ENCODE measurements around the gene SHC2. TPM values are rescaled to one million over a fixed set of nuclear protein-coding genes. Genes with fewer than 3 reads are reported as not detected.

SHC2 gene
- polyA plus RNA-seq, 1 donor = 48.2 TPM

- Histone ChIP-seq H3K27ac (ENCODE audit: low read length) (no peak overlapping the region), H3K9me3 (ENCODE audit: control insufficient read depth, low read depth, low read length) (peaks cover 2% of the 10 kb centered on the region), H3K4me1 (ENCODE audit: control insufficient read depth, insufficient read depth, low read length) (peaks cover under 1% of the 10 kb centered on the region), H3K4me3 (ENCODE audit: low read length) (no peak overlapping the region), H3K27me3 (ENCODE audit: control insufficient read depth, insufficient read depth, low read length) (peaks cover 15% of the 10 kb centered on the region), H3K36me3 (ENCODE audit: control insufficient read depth, insufficient read depth, low read length) (no peaks in the 10 kb centered on the region)
- 87% methylated on average over 6 of the region's 36 CpGs for WGBS (ENCODE audit: insufficient coverage, low lambda C conversion rate)
- DNase-seq = peak; percentile 66 to 71
These were observed 19.4 kb upstream of the SHC2 start for GRCh38 chr19:480016-480855.

DNA sequence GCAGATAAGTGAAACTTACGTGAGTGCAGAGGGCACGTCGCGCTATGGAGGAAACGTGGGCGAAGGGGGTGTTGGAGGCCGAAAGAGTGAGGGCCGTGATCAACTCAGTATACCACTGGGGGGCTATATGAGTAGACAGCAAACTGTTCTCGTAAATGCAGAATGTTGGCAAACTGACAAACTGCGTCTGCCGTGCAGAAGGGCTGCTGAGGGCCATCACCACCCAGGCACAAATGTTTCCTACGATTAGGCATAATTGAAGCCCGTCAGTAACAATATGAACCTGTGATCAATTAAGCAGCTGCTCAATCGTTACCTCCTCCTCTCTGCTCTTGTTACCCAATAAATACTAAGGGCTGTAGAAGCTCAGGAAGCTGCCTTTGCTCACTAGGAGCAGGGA, 18.1 kb upstream of the SHC2 start:
- peaks cover 5% of the 10 kb centered on the region for H3K27me3 ChIP-seq (ENCODE audit: control insufficient read depth, insufficient read depth, low read length)
- no peak overlapping the region for H3K27ac ChIP-seq (ENCODE audit: low read length)
- H3K9me3 ChIP-seq (ENCODE audit: control insufficient read depth, low read depth, low read length) = no peaks in the 10 kb centered on the region
- no peaks in the 10 kb centered on the region for H3K4me1 ChIP-seq (ENCODE audit: control insufficient read depth, insufficient read depth, low read length)
- no peak for DNase-seq
- H3K4me3 ChIP-seq (ENCODE audit: low read length) = no peak overlapping the region
- WGBS (ENCODE audit: insufficient coverage, low lambda C conversion rate) = no CpG with 5 or more reads among the region's 14 CpGs
- H3K36me3 ChIP-seq (ENCODE audit: control insufficient read depth, insufficient read depth, low read length) = no peaks in the 10 kb centered on the region

- Histone ChIP-seq H3K9me3 (ENCODE audit: control insufficient read depth, low read depth, low read length) (no peaks in the 10 kb centered on the region), H3K4me3 (ENCODE audit: low read length) (no peak overlapping the region), H3K27me3 (ENCODE audit: control insufficient read depth, insufficient read depth, low read length) (peaks cover 5% of the 10 kb centered on the region), H3K4me1 (ENCODE audit: control insufficient read depth, insufficient read depth, low read length) (no peaks in the 10 kb centered on the region), H3K27ac (ENCODE audit: low read length) (no peak overlapping the region), H3K36me3 (ENCODE audit: control insufficient read depth, insufficient read depth, low read length) (no peaks in the 10 kb centered on the region)
- no CpG with 5 or more reads among the region's 26 CpGs for WGBS (ENCODE audit: insufficient coverage, low lambda C conversion rate)
- DNase-seq = no peak
These were observed 17.5 kb upstream of the SHC2 start for GRCh38 chr19:478236-478903.

DNA sequence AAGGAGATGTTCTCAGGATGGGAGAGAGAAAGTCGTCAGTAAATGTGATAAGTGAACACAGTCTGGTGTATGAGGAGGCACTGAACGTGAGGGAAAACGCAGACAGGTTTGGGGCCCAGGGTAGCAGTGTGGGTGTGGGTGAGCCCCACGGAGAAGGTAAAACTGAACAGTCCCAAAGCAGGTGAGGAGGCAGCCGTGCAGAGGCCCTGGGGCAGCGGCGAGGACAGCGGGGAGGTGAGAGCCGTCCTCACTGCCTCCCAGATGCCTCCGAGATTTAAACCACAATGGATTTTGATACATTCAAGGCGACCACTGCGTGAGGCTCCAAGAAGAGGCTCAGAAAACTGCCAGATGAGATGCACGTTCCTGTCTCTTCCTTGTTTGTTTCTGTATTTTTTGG, 14.5 kb upstream of the SHC2 start:
- H3K9me3 ChIP-seq (ENCODE audit: control insufficient read depth, low read depth, low read length) = no peaks in the 10 kb centered on the region
- no peak overlapping the region for H3K4me3 ChIP-seq (ENCODE audit: low read length)
- WGBS (ENCODE audit: insufficient coverage, low lambda C conversion rate) = no CpG with 5 or more reads among the region's 13 CpGs
- H3K36me3 ChIP-seq (ENCODE audit: control insufficient read depth, insufficient read depth, low read length) = no peaks in the 10 kb centered on the region
- peaks cover 5% of the 10 kb centered on the region for H3K27me3 ChIP-seq (ENCODE audit: control insufficient read depth, insufficient read depth, low read length)
- DNase-seq = no peak
- no peaks in the 10 kb centered on the region for H3K4me1 ChIP-seq (ENCODE audit: control insufficient read depth, insufficient read depth, low read length)
- H3K27ac ChIP-seq (ENCODE audit: low read length) = no peak overlapping the region

- H3K4me1 ChIP-seq (ENCODE audit: control insufficient read depth, insufficient read depth, low read length) = no peaks in the 10 kb centered on the region
- no peak overlapping the region for H3K27ac ChIP-seq (ENCODE audit: low read length)
- no peaks in the 10 kb centered on the region for H3K36me3 ChIP-seq (ENCODE audit: control insufficient read depth, insufficient read depth, low read length)
- peaks cover 5% of the 10 kb centered on the region for H3K27me3 ChIP-seq (ENCODE audit: control insufficient read depth, insufficient read depth, low read length)
- no peaks in the 10 kb centered on the region for H3K9me3 ChIP-seq (ENCODE audit: control insufficient read depth, low read depth, low read length)
- H3K4me3 ChIP-seq (ENCODE audit: low read length) = no peak overlapping the region
- DNase-seq = no peak
- WGBS (ENCODE audit: insufficient coverage, low lambda C conversion rate) = no CpG with 5 or more reads among the region's 57 CpGs
These were observed 13.6 kb upstream of the SHC2 start for GRCh38 chr19:474126-475078.

DNA sequence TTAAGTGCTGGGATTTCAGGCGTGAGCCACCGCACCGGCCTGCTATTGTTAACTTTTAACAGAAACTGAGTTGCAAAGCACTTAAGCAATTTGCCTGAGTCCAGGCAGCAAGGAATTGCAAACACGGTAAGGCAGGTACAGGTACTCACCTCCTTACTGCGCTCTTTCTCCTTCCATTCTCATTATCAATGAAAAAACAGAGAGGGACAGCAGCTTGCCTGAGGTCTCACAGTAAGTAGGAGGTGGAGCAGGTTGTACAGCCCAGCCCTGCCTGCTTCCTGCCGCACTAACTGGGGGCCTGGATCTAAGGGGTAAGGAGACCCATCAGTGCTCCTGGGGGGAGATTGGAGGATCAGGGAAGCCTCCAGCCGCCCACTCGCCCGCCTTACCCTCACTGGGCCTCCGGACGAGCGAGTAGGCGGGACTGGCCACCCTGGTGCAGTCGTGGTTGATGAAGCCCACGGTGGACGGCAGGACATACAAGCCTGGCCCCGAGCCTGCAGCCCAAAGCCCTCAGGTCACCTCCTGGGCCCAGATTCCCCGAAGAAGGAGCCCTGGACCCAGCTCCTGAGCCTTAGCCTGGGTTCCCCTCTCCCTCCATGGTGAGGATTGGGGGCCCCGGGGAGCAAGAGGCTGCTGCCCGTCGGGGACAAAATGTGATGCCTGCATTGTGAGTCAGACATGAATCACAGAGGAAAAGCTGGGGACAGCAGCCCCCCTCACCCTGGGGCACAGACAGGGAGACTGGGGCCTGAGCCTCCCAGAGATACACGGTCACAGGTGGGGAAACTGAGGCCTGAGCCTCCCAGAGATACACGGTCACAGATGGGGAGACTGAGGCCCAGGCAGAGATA, 11.4 kb upstream of the SHC2 start:
- H3K4me1 ChIP-seq (ENCODE audit: control insufficient read depth, insufficient read depth, low read length) = no peaks in the 10 kb centered on the region
- no peaks in the 10 kb centered on the region for H3K9me3 ChIP-seq (ENCODE audit: control insufficient read depth, low read depth, low read length)
- no peak overlapping the region for H3K27ac ChIP-seq (ENCODE audit: low read length)
- no peaks in the 10 kb centered on the region for H3K27me3 ChIP-seq (ENCODE audit: control insufficient read depth, insufficient read depth, low read length)
- WGBS (ENCODE audit: insufficient coverage, low lambda C conversion rate) = no CpG with 5 or more reads among the region's 23 CpGs
- no peak for DNase-seq
- no peak overlapping the region for H3K4me3 ChIP-seq (ENCODE audit: low read length)
- no peaks in the 10 kb centered on the region for H3K36me3 ChIP-seq (ENCODE audit: control insufficient read depth, insufficient read depth, low read length)

DNA sequence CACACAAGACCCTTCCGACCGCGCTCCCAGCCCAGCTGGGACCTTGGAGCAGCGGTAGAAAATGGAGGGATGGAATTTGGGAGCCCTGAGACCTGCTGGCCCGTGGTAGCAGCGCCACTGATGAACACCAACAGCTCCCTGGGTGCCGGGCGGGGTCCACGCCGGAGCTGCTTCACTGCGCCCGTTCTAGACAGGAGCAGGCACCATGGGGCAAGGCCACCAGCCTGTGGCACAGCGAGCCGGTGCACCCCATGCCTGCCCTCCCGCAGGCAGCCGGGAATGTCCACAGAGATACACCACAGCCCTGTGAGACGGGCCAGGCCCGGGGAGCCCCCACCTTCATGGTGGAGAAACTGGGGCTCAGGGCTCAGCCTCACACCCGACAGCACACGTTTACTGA, 9.9 kb upstream of the SHC2 start:
- no peaks in the 10 kb centered on the region for H3K27me3 ChIP-seq (ENCODE audit: control insufficient read depth, insufficient read depth, low read length)
- no peak overlapping the region for H3K4me3 ChIP-seq (ENCODE audit: low read length)
- H3K9me3 ChIP-seq (ENCODE audit: control insufficient read depth, low read depth, low read length) = no peaks in the 10 kb centered on the region
- H3K4me1 ChIP-seq (ENCODE audit: control insufficient read depth, insufficient read depth, low read length) = no peaks in the 10 kb centered on the region
- WGBS (ENCODE audit: insufficient coverage, low lambda C conversion rate) = no CpG with 5 or more reads among the region's 20 CpGs
- DNase-seq = no peak
- H3K27ac ChIP-seq (ENCODE audit: low read length) = no peak overlapping the region
- no peaks in the 10 kb centered on the region for H3K36me3 ChIP-seq (ENCODE audit: control insufficient read depth, insufficient read depth, low read length)

DNA sequence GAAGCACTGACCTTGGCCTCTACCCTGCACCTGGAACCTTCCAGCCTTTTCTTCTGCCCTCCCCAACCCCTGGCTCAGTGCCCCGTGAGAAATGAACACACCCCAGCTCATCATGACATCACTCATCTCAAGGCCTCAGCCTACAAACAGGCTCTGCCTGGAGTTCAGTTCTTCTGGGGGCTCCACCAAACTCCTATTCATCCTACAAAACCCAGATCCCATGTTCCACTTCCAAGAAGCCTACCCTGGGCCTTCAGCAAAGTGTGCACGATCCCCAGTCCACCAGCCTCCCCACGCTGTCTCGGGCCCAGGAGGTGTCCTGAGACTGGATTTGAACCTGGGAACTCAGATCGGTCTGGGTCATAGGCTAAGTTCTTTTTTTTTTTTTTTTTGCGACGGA, 9.0 kb upstream of the SHC2 start:
- no peaks in the 10 kb centered on the region for H3K4me1 ChIP-seq (ENCODE audit: control insufficient read depth, insufficient read depth, low read length)
- H3K9me3 ChIP-seq (ENCODE audit: control insufficient read depth, low read depth, low read length) = no peaks in the 10 kb centered on the region
- no peak for DNase-seq
- no peaks in the 10 kb centered on the region for H3K36me3 ChIP-seq (ENCODE audit: control insufficient read depth, insufficient read depth, low read length)
- H3K27ac ChIP-seq (ENCODE audit: low read length) = no peak overlapping the region
- WGBS (ENCODE audit: insufficient coverage, low lambda C conversion rate) = no CpG with 5 or more reads among the region's 7 CpGs
- no peak overlapping the region for H3K4me3 ChIP-seq (ENCODE audit: low read length)
- H3K27me3 ChIP-seq (ENCODE audit: control insufficient read depth, insufficient read depth, low read length) = no peaks in the 10 kb centered on the region

DNA sequence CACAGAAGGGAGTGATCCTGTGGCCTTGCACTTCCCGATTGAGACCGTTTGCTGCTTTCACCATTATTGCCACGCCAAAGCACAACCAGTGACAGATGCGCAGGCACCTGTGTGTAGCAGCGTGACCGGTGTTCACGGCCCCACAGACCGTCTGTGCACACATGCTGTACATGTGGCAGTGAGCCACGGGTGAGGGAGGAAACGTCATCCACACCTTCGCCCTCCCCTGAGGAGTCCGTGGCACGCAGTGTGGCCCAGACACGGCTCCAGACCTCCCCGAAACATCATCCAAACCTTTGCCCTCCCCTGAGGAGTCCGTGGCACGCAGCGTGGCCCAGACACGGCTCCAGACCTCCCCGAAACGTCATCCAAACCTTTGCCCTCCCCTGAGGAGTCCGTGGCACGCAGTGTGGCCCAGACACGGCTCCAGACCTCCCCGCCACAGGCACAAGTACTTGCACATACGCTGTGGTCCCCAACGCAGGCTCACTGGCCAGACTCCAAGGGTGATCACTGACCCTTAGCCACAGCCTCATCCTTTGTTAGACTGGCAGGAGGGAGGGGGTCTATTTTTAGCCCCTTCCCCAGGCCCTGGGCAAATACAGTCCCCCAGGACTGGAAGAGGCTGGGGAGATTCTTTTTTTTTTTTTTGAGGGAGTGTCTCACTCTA, 7.9 kb upstream of the SHC2 start:
- WGBS (ENCODE audit: insufficient coverage, low lambda C conversion rate) = no CpG with 5 or more reads among the region's 27 CpGs
- no peak for DNase-seq
- Histone ChIP-seq H3K27ac (ENCODE audit: low read length) (no peak overlapping the region), H3K4me3 (ENCODE audit: low read length) (no peak overlapping the region), H3K9me3 (ENCODE audit: control insufficient read depth, low read depth, low read length) (no peaks in the 10 kb centered on the region), H3K36me3 (ENCODE audit: control insufficient read depth, insufficient read depth, low read length) (no peaks in the 10 kb centered on the region), H3K27me3 (ENCODE audit: control insufficient read depth, insufficient read depth, low read length) (no peaks in the 10 kb centered on the region), H3K4me1 (ENCODE audit: control insufficient read depth, insufficient read depth, low read length) (no peaks in the 10 kb centered on the region)
